22Rv1 (cell line): ENCODE measurements around the gene MPL.

ENCODE experiments used
- CTCF ChIP-seq: fragments of 450-650 bp; IDR thresholded peaks from 2 replicates; pipeline ENCODE4 v1.5.1; 2017; ENCODE audit warnings: mild to moderate bottlenecking
- ZFX ChIP-seq: fragments of 450-650 bp; IDR thresholded peaks from 2 replicates; pipeline ENCODE4 v1.6.1; 2017; ENCODE audit warnings: antibody characterized with exemption, borderline replicate concordance

GRCh38 chr1:43359696-43360095 is 22.1 kb downstream of the MPL start:
- TF ChIP-seq CTCF = no peak
- no peak for TF ChIP-seq ZFX
